Epithelial cell of esophagus (primary cell): ENCODE data around the gene PZP.

Experiments used
- DNase-seq: peaks from one replicate; pipeline ENCODE4 v3.0.0; 2010; ENCODE audit warnings: low read depth
- H3K4me3 ChIP-seq: 2 replicates; pipeline ENCODE4 v1.5.1; 2011; ENCODE audit warnings: mild to moderate bottlenecking, low read length, control low read depth
- CTCF ChIP-seq: IDR thresholded peaks from 2 replicates; pipeline ENCODE4 v1.5.1; 2011; ENCODE audit warnings: low read depth, mild to moderate bottlenecking, low read length, control low read depth, inconsistent platforms; ENCODE audit not compliant: insufficient read depth; ENCODE audit errors: missing control alignments

Gene PZP

DNA sequence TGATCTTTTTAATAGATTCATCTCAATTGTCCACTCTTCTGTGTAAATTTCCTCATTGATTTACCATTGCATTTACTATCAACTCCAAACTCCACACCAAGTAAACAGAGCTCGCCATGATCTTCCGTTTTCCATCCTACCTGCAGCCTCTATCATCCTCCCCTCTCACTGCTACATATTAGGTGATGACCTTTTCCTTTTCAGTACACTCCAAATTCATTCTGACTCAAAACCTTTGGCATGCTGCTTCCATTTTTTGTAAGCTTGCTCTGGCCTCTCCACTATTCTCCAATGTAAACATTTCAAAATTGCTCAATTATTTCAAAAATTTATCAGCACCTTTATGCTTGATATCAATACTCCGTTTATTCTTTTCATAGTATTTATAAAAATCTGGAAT lies 40.2 kb upstream of the PZP start:
- no peak for TF ChIP-seq CTCF
- no peak overlapping the region for H3K4me3 ChIP-seq

DNA sequence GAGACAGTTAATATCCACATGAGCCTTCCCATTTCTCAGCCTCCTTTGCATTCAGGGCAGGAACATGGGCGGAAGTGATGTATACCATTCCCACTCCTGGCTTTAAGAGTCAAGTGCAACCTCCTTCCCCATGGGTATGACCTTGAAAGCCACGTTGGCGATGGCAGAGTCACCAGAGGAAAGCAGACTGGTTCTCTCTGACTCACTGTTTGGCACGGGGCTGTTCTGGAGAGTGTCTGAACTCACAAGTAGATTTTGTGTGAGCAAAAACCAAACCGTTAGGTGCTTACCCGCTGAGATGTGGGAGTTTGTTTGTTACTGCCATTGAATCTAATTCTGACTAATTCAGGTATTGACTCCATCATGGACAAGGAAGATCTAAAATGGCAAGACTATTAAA lies 36.7 kb upstream of the PZP start:
- H3K4me3 ChIP-seq = no peak overlapping the region
- DNase-seq = peak; percentile 85
- no peak for TF ChIP-seq CTCF

More for the DNA sequence above, 40.2 kb upstream of the PZP start:
- DNase-seq = no peak

DNA sequence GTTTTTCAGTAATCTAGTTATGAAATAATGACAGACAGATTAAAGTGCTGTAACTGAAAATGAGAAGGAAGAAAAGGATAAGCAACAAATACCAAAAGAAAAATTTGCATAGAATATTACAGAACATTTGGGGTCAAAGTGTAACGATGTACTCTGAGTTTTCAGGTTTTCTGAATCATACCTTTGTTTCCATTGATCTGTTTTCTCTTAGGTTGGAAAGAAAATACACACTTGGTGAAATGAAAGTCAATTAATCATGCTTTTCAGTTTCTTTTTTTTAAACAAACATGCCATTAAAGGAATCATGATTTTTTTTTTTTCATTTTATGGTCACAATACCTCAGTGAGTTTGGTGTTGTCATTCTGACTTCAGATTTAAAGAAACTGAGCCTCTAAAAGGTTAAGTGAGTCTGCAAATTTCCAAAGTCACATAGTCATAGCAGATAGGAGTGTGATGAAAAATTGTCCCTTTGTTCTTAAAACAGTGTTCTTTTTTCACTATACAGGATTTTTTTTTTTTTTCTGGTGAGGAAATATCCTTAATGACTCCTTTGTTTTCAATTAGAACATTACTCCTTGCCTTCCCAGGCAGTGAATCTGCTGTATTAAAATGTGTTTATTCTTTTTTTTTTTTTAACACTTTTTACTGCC lies 35.9 kb upstream of the PZP start:
- TF ChIP-seq CTCF = no peak
- H3K4me3 ChIP-seq = no peak overlapping the region
- DNase-seq = no peak

DNA sequence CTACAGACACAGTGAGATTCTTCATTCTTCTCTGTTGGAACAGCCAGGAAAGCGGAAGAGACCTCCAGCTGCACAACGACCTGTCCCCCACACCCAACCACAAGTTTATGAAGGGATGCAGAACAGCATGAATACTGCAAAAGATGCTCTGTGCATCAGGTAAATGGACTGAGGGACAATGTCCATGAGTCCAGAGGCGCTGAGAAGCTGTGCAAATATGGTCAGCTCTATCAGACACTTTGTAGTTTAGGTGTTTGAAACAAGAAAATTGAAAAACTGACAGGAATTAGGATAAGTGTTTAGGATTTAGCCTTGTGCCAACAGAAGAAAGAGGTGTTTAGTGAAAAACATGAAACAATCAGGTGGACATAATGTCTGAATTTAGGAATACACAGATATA lies 33.1 kb upstream of the PZP start:
- no peak for TF ChIP-seq CTCF
- no peak for DNase-seq

GRCh38 chr12:9240776-9241175 lies 32.6 kb upstream of the PZP start:
- no peak for TF ChIP-seq CTCF
- H3K4me3 ChIP-seq = no peak overlapping the region
- DNase-seq = no peak

More for the DNA sequence above, 33.1 kb upstream of the PZP start:
- H3K4me3 ChIP-seq = no peak overlapping the region

DNA sequence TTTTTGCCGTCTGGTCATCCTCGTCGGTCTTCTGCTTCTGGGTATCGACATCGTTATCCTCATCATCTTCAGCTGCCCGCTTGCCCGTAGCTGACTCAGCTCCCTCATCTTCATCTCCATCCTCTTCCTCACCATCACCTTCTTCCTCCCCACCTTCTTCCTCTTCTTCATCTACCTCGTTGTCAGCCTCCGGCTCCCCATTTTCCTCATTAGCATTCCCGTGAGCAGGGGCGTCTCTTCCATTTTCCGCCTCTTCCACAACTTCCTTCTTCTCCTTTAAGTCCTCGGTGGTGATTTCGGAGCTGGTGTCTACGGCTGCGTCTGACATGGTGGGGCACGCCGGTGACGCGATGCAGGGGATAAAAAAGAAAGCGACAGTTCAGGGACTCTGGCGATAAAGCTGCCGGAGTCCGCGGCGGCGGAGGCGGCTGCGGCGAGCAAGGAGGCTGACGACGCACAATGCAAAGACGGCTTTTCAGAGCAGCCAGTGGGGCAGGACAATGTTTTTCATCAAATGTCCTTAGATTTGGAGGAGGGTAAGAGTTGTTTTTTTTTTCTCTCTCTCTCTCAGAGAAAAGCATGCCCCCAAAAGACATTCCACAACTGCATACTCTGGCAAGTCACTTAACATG lies 31.9 kb upstream of the PZP start:
- DNase-seq = peak; percentile 10
- H3K4me3 ChIP-seq = peak overlapping the region; percentile 30

DNA sequence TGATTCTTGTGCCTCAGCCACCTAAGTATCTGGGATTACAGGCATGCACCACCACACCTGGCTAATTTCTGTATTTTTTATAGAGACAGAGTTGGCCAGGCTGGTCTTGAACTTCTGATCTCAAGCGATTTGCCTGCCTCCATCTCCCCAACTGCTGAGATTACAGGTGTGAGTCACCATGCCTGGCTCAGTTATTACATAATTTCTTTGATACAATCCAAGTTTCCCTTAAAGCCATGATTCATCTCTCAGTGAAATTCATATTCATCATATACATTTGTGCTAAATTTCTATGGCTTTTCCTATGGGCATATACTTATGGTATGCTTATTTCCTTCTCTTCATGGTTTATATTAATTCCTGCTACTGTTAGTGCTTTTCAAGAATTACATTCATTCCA lies 29.1 kb upstream of the PZP start:
- DNase-seq = peak; percentile 80
- H3K4me3 ChIP-seq = no peak overlapping the region
- TF ChIP-seq CTCF = no peak
